SK-N-MC (cell line): ENCODE results near the gene FGF14.

Source experiments
- EZH2 ChIP-seq: fragments of 200-600 bp; sonication (generic); IDR thresholded peaks from one replicate; pipeline ENCODE4 v1.6.1; 2017; ENCODE audit warnings: antibody characterized with exemption
- FOXP2 ChIP-seq: optimal IDR thresholded peaks from 2 replicates; pipeline ENCODE3; 2011; ENCODE audit warnings: mild to moderate bottlenecking, moderate library complexity; ENCODE audit not compliant: insufficient read depth; ENCODE audit errors: extremely low read length, control extremely low read depth
- POLR2AphosphoS5 ChIP-seq: IDR thresholded peaks from 2 replicates; pipeline ENCODE4 v1.6.1; 2012; ENCODE audit warnings: mild to moderate bottlenecking, low read depth, low read length, borderline replicate concordance

GRCh38 chr13:101892296-101892695 is 509.6 kb downstream of the FGF14 start:
- TF ChIP-seq EZH2: no peak
- TF ChIP-seq POLR2AphosphoS5: no peak
- no peak for TF ChIP-seq FOXP2
